Parathyroid adenoma (tissue), 2 donors: Measurements from ENCODE around the gene TSPAN7.

Source experiments
- H2AFZ ChIP-seq: fragments of 300-600 bp; sonication (generic); one replicate; pipeline ENCODE4 v1.7.0; 2017; ENCODE audit warnings: antibody characterized with exemption, mild to moderate bottlenecking
- H3K27ac ChIP-seq: fragments of 300-600 bp; sonication (generic); one replicate; pipeline ENCODE4 v1.7.0; 2017
- H3K27me3 ChIP-seq: fragments of 300-600 bp; sonication (generic); one replicate; pipeline ENCODE4 v1.7.0; 2017; ENCODE audit warnings: low read length; ENCODE audit not compliant: control insufficient read depth, insufficient read depth
- H3K36me3 ChIP-seq: fragments of 300-600 bp; sonication (generic); one replicate; pipeline ENCODE4 v1.7.0; 2017; ENCODE audit warnings: low read length; ENCODE audit not compliant: control insufficient read depth, insufficient read depth
- H3K4me1 ChIP-seq: fragments of 300-600 bp; sonication (generic); one replicate; pipeline ENCODE4 v1.7.0; 2017; ENCODE audit warnings: control low read depth
- H3K4me2 ChIP-seq: fragments of 300-600 bp; sonication (generic); one replicate; pipeline ENCODE4 v1.7.0; 2017; ENCODE audit warnings: low read length
- H3K4me3 ChIP-seq: fragments of 300-600 bp; sonication (generic); one replicate; pipeline ENCODE4 v1.7.0; 2017; ENCODE audit warnings: low read depth, low read length
- H3K79me2 ChIP-seq: fragments of 300-600 bp; sonication (generic); one replicate; pipeline ENCODE4 v1.7.0; 2017; ENCODE audit warnings: control low read depth
- H3K9ac ChIP-seq: fragments of 300-600 bp; sonication (generic); one replicate; pipeline ENCODE4 v1.7.0; 2017; ENCODE audit warnings: mild to moderate bottlenecking
- H3K9me3 ChIP-seq: fragments of 300-600 bp; sonication (generic); one replicate; pipeline ENCODE4 v1.7.0; 2017; ENCODE audit warnings: low read length; ENCODE audit not compliant: control insufficient read depth
- CTCF ChIP-seq: fragments of 300-600 bp; sonication (generic); IDR thresholded peaks from one replicate; pipeline ENCODE4 v1.7.0; 2017; ENCODE audit warnings: antibody characterized with exemption, mild to moderate bottlenecking
- donor health status: primary hyperparathyroidism.

Gene TSPAN7

GRCh38 chrX:38620623-38621022, 59.3 kb downstream of the TSPAN7 start:
- Histone ChIP-seq H3K36me3 (no peaks in the 10 kb centered on the region), H3K79me2 (no peaks in the 10 kb centered on the region), H2AFZ (no peak overlapping the region), H3K9me3 (no peaks in the 10 kb centered on the region), H3K27me3 (no peaks in the 10 kb centered on the region), H3K4me3 (no peak overlapping the region), H3K27ac (no peak overlapping the region), H3K4me2 (no peak overlapping the region), H3K9ac (no peak overlapping the region), H3K4me1 (no peaks in the 10 kb centered on the region)
- TF ChIP-seq CTCF, result no peak

GRCh38 chrX:38626296-38626695, 65.0 kb downstream of the TSPAN7 start:
- no peaks in the 10 kb centered on the region for H3K27me3 ChIP-seq

GRCh38 chrX:38627683-38628082, 66.3 kb downstream of the TSPAN7 start:
- Histone ChIP-seq H3K9ac (no peak overlapping the region), H3K36me3 (no peaks in the 10 kb centered on the region), H3K27ac (no peak overlapping the region), H2AFZ (no peak overlapping the region), H3K9me3 (no peaks in the 10 kb centered on the region), H3K4me1 (no peaks in the 10 kb centered on the region), H3K27me3 (no peaks in the 10 kb centered on the region), H3K79me2 (no peaks in the 10 kb centered on the region), H3K4me3 (no peak overlapping the region), H3K4me2 (no peak overlapping the region)
- peak; percentile 8 for TF ChIP-seq CTCF

More at GRCh38 chrX:38626296-38626695, 65.0 kb downstream of the TSPAN7 start:
- Histone ChIP-seq H3K4me3 (no peak overlapping the region), H3K36me3 (no peaks in the 10 kb centered on the region), H3K9me3 (no peaks in the 10 kb centered on the region), H3K4me1 (no peaks in the 10 kb centered on the region), H3K4me2 (no peak overlapping the region), H2AFZ (no peak overlapping the region), H3K79me2 (no peaks in the 10 kb centered on the region), H3K27ac (no peak overlapping the region), H3K9ac (no peak overlapping the region)
- TF ChIP-seq CTCF, result no peak

GRCh38 chrX:38628587-38628986, 67.2 kb downstream of the TSPAN7 start:
- no peak overlapping the region for H3K4me3 ChIP-seq
- H3K36me3 ChIP-seq, result no peaks in the 10 kb centered on the region
- no peaks in the 10 kb centered on the region for H3K4me1 ChIP-seq
- H3K9ac ChIP-seq, result no peak overlapping the region
- H2AFZ ChIP-seq, result no peak overlapping the region
- no peaks in the 10 kb centered on the region for H3K79me2 ChIP-seq
- TF ChIP-seq CTCF, result no peak
- no peaks in the 10 kb centered on the region for H3K27me3 ChIP-seq
- H3K27ac ChIP-seq, result no peak overlapping the region
- H3K9me3 ChIP-seq, result no peaks in the 10 kb centered on the region
- H3K4me2 ChIP-seq, result no peak overlapping the region

- no peaks in the 10 kb centered on the region for H3K9me3 ChIP-seq
- H3K27me3 ChIP-seq, result no peaks in the 10 kb centered on the region
- no peak overlapping the region for H3K27ac ChIP-seq
- TF ChIP-seq CTCF, result no peak
- H3K36me3 ChIP-seq, result no peaks in the 10 kb centered on the region
- H3K4me3 ChIP-seq, result no peak overlapping the region
- H3K79me2 ChIP-seq, result no peaks in the 10 kb centered on the region
- H3K9ac ChIP-seq, result no peak overlapping the region
- H3K4me2 ChIP-seq, result no peak overlapping the region
- no peak overlapping the region for H2AFZ ChIP-seq
- no peaks in the 10 kb centered on the region for H3K4me1 ChIP-seq
These were observed 71.2 kb downstream of the TSPAN7 start for GRCh38 chrX:38632516-38632915.
